Lung (tissue), 12 donors: ENCODE data around the gene C17orf107. TPM values are rescaled to one million over a fixed set of nuclear protein-coding genes. Genes with fewer than 3 reads are reported as not detected.
A peak's percentile ranks its signal among the peaks of the same experiment; 100 is the strongest.

Experiments
- ATAC-seq: fragments of 200-7000 bp; cut with Tn5 transposase; one replicate; pipeline ENCODE4 v1.9.1; 2020; ENCODE audit warnings: moderate number of reproducible peaks; ENCODE audit not compliant: insufficient read depth, low FRiP score
- DNase-seq, 3 donors: peaks; one replicate each; pipeline ENCODE4 v3.0.0-alpha.2; 2013 to 2017
- H3K27ac ChIP-seq, 2 donors: one replicate each; pipeline ENCODE4 v1.5.1; 2013; ENCODE audit warnings: mild to moderate bottlenecking in 2 of 2, moderate library complexity in 2 of 2, control low read depth in 1 of 2, inconsistent platforms in 1 of 2, low read depth in 1 of 2, low read length in 1 of 2
- H3K27me3 ChIP-seq, 3 donors: one replicate each; pipeline ENCODE4 v1.5.1; 2013; ENCODE audit warnings: low read length in 2 of 3; ENCODE audit not compliant: control insufficient read depth in 3 of 3, insufficient read depth in 3 of 3
- H3K36me3 ChIP-seq, 4 donors: one replicate each; pipeline ENCODE4 v1.5.1; 2013; ENCODE audit warnings: low read length in 4 of 4, mild to moderate bottlenecking in 1 of 4, moderate library complexity in 1 of 4; ENCODE audit not compliant: control insufficient read depth in 4 of 4, insufficient read depth in 4 of 4
- H3K4me1 ChIP-seq, 5 donors: one replicate each; pipeline ENCODE4 v1.5.1; 2013; ENCODE audit warnings: low read length in 5 of 5, mild to moderate bottlenecking in 2 of 5, moderate library complexity in 1 of 5; ENCODE audit not compliant: control insufficient read depth in 5 of 5, insufficient read depth in 5 of 5
- H3K4me3 ChIP-seq: one replicate; pipeline ENCODE4 v1.5.1; 2013; ENCODE audit warnings: mild to moderate bottlenecking, control low read depth, moderate library complexity
- H3K9ac ChIP-seq, 2 donors: one replicate each; pipeline ENCODE4 v1.5.1; 2013; ENCODE audit warnings: low read length in 2 of 2, control low read depth in 1 of 2; ENCODE audit not compliant: insufficient read depth in 1 of 2
- H3K9me3 ChIP-seq, 4 donors: one replicate each; pipeline ENCODE4 v1.5.1; 2013; ENCODE audit warnings: low read length in 3 of 4, mild to moderate bottlenecking in 1 of 4, moderate library complexity in 1 of 4; ENCODE audit not compliant: control insufficient read depth in 4 of 4, insufficient read depth in 3 of 4
- WGBS, 2 donors: extraction: QIAGEN DNeasy Blood & Tissue Kit; methylation state at CpG; one replicate each; pipeline ENCODE4 v1.1.7; 2013; 5-methylcytosine and 5-hydroxymethylcytosine counted together
- polyA plus RNA-seq, 2 donors: library from polyadenylated mRNA; stranded (reverse); fragments of 200-250 nt; gene quantifications; one replicate each; pipeline ENCODE4 v1.2.1, GENCODE V29; 2013
- total RNA-seq, 2 donors: library from RNA; depleted of rRNA in 1 of 2; stranded (reverse); fragments of >200 nt in 1 of 2; gene quantifications; one replicate each; pipeline ENCODE4 v1.2.1, GENCODE V29; 2014 to 2021
- TF ChIP-seq, protein P1 (sequence below): IDR thresholded peaks from 2 replicates; pipeline ENCODE4 v1.5.1; 2012; ENCODE audit warnings: mild to moderate bottlenecking; ENCODE audit errors: control extremely low read depth, extremely low read depth
- donor health status: control.
- donor health status: control.
- donor health status: Bipolar disorder and iron deficiency.
- donor health status: healthy.
- donor health status: DM: yes; HTN: yes; CAD: no.

C17orf107 gene
- total and polyA plus RNA-seq, 4 donors, result 1.3 to 4.5 (median 2.8) TPM

- Histone ChIP-seq H3K9me3 (no peaks in the 10 kb centered on the region), H3K4me3 (no peak overlapping the region), H3K36me3 (peaks cover 0 to 19% (median 7%) of the 10 kb centered on the region in 4 donors), H3K9ac (no peak overlapping the region), H3K4me1 (peaks cover 0 to 15% (median 9%) of the 10 kb centered on the region in 5 donors), H3K27ac (peak overlapping the region in 1 of 2 donors; percentile 45), H3K27me3 (peaks cover 0 to 45% (median 19%) of the 10 kb centered on the region in 3 donors)
- DNase-seq (peak; percentile 44 to 63 (median 57)), ATAC-seq (no peak)
- WGBS, 2 donors, result 16 to 35% methylated on average over 65 of the region's 65 CpGs
- TF ChIP-seq, protein P1, sequence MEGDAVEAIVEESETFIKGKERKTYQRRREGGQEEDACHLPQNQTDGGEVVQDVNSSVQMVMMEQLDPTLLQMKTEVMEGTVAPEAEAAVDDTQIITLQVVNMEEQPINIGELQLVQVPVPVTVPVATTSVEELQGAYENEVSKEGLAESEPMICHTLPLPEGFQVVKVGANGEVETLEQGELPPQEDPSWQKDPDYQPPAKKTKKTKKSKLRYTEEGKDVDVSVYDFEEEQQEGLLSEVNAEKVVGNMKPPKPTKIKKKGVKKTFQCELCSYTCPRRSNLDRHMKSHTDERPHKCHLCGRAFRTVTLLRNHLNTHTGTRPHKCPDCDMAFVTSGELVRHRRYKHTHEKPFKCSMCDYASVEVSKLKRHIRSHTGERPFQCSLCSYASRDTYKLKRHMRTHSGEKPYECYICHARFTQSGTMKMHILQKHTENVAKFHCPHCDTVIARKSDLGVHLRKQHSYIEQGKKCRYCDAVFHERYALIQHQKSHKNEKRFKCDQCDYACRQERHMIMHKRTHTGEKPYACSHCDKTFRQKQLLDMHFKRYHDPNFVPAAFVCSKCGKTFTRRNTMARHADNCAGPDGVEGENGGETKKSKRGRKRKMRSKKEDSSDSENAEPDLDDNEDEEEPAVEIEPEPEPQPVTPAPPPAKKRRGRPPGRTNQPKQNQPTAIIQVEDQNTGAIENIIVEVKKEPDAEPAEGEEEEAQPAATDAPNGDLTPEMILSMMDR, result no peak
Observed at GRCh38 chr17:4900231-4901107, 1.1 kb downstream of the C17orf107 start.

DNA sequence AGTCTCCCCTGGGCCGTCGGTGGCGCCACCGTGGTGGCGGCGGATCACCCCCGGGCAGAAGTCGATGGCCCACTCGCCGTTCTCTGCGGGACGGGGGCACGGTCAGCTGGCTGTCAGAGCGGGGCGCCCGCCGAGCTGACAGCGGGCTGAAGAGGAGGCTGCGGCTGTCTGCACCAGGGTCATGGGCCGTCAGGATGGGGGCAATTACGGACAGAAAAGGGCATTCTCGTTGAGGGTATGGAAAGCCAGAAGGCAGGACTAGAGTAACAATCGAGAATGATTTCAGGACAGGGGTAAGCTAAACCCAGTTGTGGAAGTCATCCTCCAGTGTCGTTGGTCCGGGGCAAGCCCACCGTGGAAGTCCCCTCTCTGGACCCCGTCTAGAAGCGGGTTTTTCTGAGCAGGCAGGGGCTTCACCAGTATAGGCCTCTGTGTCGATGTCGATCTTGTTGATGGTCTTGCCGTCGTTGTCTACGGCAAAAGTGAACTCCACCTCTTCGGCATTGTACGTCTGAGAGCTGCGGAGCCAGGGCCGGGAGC, 1.8 kb downstream of the C17orf107 start:
- Histone ChIP-seq H3K9ac (no peak overlapping the region), H3K27me3 (peaks cover 0 to 45% (median 19%) of the 10 kb centered on the region in 3 donors), H3K4me3 (no peak overlapping the region), H3K36me3 (peaks cover 0 to 12% (median 1%) of the 10 kb centered on the region in 4 donors), H3K27ac (peak overlapping the region in 1 of 2 donors; percentile 45), H3K9me3 (no peaks in the 10 kb centered on the region), H3K4me1 (peaks cover 0 to 15% (median 9%) of the 10 kb centered on the region in 5 donors)
- DNase-seq, result peak in 1 of 3 donors; percentile 20
- ATAC-seq, result no peak
- TF ChIP-seq, protein P1, result no peak
- 39 to 45% methylated on average over 35 to 37 of the region's 37 CpGs for WGBS, 2 donors

- H3K9ac ChIP-seq, result no peak overlapping the region
- peaks cover 0 to 15% (median 9%) of the 10 kb centered on the region in 5 donors for H3K4me1 ChIP-seq
- DNase-seq, result peak; percentile 45 to 49 (median 47)
- 29 to 32% methylated on average over 48 of the region's 48 CpGs for WGBS, 2 donors
- no peak overlapping the region for H3K4me3 ChIP-seq
- H3K36me3 ChIP-seq, result peaks cover 0 to 6% (median 0%) of the 10 kb centered on the region in 4 donors
- peak; percentile 28 for ATAC-seq
- TF ChIP-seq, protein P1, result no peak
- peaks cover 0 to 45% (median 19%) of the 10 kb centered on the region in 3 donors for H3K27me3 ChIP-seq
- no peaks in the 10 kb centered on the region for H3K9me3 ChIP-seq
- H3K27ac ChIP-seq, result peak overlapping the region in 1 of 2 donors; percentile 81
Observed at GRCh38 chr17:4901648-4902344, 2.5 kb downstream of the C17orf107 start.
